HT-29 (cell line): ENCODE measurements around the gene SYTL3. TPM values are rescaled to one million over a fixed set of nuclear protein-coding genes. Genes with fewer than 3 reads are reported as not detected.
"Not testable (repeated sequence)": the region's sequence is repeated elsewhere in the genome, so short reads cannot be mapped to it uniquely, and the experiment has no call there.

Source experiments
- DNase-seq: peaks from one replicate; pipeline ENCODE4 v3.0.0-alpha.2; 2015; ENCODE audit warnings: low spot score
- total RNA-seq: library from RNA; depleted of rRNA; stranded (reverse); fragments of >200 nt; shearing (Covaris generic); gene quantifications from 2 replicates; pipeline ENCODE4 v1.2.3, GENCODE V29; 2014

The SYTL3 gene
- total RNA-seq, 1 experiment from 2014 or later = 0.41 TPM

DNA sequence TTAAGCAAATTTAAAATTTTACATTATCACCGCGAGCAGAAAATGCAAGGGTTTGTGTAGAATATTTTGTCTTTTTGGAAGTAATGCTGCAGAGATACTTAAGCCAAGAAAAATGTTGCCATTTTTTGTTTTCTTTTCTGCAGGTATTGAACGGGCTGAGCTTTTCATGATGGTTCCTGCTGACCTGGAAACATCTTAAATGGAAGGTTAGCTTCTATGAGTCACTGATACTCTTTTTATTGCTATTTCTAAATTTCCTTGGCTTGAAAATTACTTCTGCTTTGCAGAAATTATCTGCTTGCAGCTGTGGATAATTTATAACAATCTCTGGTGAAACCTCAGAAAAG, 12.7 kb downstream of the SYTL3 start:
- DNase-seq = no peak

- no peak for DNase-seq
Observed at GRCh38 chr6:158662954-158663624, 13.2 kb downstream of the SYTL3 start.

DNA sequence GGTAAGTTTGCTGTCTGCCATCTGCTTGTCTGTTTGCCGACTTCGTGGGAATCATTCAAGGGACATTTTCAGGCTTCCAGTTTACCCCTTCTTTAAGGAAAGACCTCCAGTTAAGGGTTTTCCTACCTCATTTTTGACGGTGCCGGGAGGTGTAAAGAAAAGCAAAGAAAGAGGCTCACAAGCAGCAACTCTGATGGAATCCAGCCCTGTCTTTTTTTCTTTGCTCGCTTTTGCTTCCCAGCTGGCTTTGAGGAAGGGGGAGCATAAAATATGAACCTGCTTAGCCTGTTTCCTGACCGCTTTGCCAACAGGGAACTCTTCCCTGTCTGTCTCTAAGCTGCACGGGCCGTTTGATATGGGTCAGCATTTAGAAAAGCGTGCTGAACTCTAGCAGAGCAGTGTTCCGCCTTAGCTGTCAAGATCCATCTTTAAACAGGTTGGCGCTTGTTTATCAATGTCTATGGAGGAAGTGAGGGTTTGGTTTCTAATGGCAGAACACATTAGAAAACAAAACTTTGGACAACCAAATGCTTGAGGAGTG, 13.8 kb downstream of the SYTL3 start:
- DNase-seq = peak; percentile 65

- no peak for DNase-seq
Observed at GRCh38 chr6:158665332-158665731, 15.5 kb downstream of the SYTL3 start.

- no peak for DNase-seq
Observed at GRCh38 chr6:158666628-158667359, 16.9 kb downstream of the SYTL3 start.

DNA sequence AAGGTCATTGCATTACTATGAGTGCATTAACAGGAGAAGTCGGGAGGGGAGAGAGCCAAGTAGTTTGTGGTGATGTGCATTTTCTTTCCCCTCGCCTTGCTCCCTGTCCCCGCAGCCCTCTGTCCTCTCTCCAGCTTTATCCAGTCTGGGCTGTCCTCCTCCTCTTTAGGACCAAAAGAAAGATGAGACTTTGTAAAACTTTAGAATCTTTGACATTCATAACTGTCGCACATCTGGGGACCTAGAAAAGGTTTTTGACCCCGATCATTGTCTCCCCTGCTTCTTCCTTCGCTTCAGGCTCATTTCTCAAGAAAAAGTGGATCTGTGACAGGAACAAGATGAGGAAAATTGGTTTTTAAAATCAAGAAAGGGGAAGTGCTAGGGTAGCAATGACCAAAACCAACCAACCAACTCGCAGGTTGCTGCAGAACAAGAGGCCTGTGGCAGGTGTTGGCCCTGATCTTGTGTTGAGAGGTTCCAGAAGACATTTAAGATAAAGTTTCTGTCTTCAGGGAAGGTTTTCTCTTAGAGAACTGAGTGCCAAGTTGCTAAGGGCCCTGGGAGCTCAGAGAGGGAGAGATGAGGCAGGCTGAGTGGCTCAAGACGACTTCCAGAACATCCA, 17.6 kb downstream of the SYTL3 start:
- no peak for DNase-seq

DNA sequence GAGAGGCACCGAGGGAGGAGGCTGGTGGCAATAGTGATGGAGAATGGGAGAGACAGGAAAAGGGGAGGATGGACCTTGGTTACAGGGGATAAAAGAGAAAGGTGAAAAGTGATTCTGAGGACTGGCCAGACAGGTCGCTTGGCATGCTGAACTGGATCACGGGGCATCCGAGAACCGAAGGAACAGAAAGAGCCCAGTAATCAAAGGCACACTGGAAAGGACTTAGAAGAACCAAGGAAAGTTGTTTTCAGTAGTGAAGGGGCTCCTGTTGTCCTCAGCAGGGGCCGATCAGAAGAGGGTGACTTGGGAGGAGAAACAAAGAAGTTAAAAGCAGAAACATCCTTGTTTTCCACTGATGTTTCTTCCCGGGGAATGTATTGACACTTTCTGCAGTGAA, 18.9 kb downstream of the SYTL3 start:
- no peak for DNase-seq

DNA sequence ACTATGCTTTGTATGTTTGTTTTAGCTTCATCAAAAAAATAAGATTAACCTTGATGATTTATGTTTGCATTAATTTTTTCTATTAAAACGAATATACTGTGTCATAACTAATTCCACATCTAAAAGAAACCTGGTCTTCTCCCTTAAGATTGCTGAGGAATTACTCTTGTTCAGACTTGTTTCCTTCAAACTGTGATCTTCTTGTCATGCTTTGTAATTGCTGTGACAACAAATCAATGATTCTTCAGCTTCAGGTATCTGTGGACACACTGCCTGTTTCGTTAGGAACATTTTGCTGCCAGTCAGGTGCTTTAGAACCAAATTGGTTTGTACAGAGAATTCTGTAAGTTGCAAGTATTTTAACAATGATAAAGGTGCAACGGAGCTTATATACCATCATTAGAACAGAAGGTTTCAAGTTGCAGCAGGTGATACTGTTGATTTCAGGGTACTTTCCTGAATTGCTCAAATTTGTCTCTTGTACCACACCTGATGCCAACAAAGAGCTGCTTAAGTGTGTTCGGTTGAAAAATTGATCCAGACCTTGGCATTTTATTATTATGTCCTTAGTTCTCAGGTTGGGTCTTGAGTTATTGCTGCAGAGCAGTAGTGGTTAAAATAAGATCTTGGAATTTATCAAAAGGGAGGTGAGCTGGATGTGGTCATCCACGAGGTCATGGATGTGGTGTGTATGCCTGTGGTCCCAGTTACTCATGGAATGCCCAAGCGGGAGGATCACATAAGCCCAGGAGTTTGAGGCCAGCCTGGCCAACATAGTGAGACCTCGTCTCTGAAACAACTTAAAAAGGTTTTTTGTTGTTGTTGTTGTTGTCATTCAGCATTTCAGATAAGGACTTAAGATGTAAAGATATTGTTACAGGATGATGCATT, 19.5 kb downstream of the SYTL3 start:
- no peak for DNase-seq

DNA sequence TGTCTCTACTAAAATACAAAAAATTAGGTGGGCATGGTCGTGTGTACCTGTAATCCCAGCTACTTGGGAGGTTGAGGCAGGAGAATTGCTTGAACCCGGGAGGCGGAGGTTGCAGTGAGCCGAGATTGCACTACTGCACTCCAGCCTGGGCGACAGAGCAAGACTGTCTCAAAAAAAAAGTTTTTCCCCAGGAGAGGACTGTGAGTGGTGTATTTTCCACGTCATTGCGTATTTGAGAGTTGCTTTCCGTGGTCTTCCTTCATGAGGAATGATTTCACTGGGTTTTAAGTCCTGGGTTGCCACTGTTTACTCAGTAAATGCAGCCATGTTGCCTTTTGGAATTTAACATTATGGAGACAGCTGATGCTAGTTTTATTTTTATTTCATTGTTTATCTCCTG, 22.3 kb downstream of the SYTL3 start:
- DNase-seq = not testable (repeated sequence)

- DNase-seq = no peak
Observed at GRCh38 chr6:158672726-158673125, 22.9 kb downstream of the SYTL3 start.

GRCh38 chr6:158674342-158675131, 24.7 kb downstream of the SYTL3 start:
- no peak for DNase-seq

DNA sequence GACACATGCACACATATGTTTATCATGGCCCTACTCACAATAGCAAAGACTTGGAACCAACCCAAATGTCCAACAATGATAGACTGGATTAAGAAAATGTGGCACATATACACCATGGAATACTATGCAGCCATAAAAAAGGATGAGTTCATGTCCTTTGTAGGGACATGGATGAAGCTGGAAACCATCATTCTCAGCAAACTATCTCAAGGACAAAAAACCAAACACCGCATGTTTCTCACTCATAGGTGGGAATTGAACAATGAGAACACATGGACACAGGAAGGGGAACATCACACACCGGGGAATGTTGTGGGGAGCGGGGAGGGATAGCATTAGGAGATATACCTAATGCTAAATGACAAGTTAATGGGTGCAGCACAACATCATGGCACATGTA, 27.2 kb downstream of the SYTL3 start:
- not testable (repeated sequence) for DNase-seq

DNA sequence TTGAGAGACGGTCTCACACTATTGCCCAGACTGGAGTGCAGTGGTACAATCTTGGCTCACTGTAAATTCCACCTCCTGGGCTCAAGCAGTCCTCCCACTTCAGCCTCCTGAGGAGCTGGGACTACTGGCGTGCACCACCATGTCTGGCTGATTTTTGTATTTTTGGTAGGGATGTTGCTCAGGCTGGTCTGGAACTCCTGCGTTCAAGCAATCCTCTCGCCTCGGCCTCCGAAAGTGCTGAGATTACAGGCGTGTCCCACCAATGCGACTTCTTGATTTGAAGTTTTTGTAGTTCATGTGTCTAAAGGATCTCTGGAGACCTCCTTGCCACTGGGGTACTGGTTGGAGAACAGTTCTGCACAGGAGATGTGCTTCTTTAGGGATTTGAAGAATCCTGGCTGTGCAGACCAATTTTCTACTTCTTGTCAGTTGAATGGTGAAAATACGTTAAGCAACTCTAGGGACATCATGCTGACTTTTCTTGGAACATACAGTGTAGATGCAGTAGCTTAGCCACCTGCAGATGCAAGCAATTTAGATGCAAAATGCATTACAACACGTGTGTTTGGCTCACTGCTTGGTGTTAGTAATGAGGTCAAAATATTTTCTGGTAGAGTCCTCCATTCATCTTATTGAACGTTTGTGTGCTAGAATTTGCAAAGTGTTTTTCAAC, 28.2 kb downstream of the SYTL3 start:
- no peak for DNase-seq

- DNase-seq = no peak
Observed at GRCh38 chr6:158680015-158680414, 30.2 kb downstream of the SYTL3 start.

GRCh38 chr6:158680481-158680880, 30.6 kb downstream of the SYTL3 start:
- DNase-seq = no peak

- no peak for DNase-seq
Observed at GRCh38 chr6:158684311-158684710, 34.5 kb downstream of the SYTL3 start.

- no peak for DNase-seq
Observed at GRCh38 chr6:158684745-158685324, 35.0 kb downstream of the SYTL3 start.

- DNase-seq = no peak
Observed at GRCh38 chr6:158686311-158686710, 36.5 kb downstream of the SYTL3 start.

- DNase-seq = no peak
Observed at GRCh38 chr6:158686791-158687381, 37.0 kb downstream of the SYTL3 start.
